H9 (cell line): ENCODE results near the gene VGLL3. TPM values are rescaled to one million over a fixed set of nuclear protein-coding genes. Genes with fewer than 3 reads are reported as not detected.

ENCODE experiments used
- DNase-seq: peaks from one replicate; pipeline ENCODE4 v3.0.0-alpha.2; 2017
- H2AFZ ChIP-seq: one replicate; pipeline ENCODE4 v1.6.1; 2013; ENCODE audit warnings: mild to moderate bottlenecking, low read length, control low read depth, moderate library complexity
- H2AK5ac ChIP-seq: 2 replicates; pipeline ENCODE4 v1.6.1; 2013; ENCODE audit warnings: low read length, control low read depth, mixed read lengths; ENCODE audit not compliant: insufficient read length
- H2BK120ac ChIP-seq: one replicate; pipeline ENCODE4 v1.6.1; 2013; ENCODE audit warnings: low read depth, mild to moderate bottlenecking, low read length, control low read depth, inconsistent platforms; ENCODE audit not compliant: poor library complexity, severe bottlenecking
- H2BK12ac ChIP-seq: 2 replicates; pipeline ENCODE4 v1.6.1; 2013; ENCODE audit warnings: low read length, control low read depth, mixed read lengths, low read depth; ENCODE audit not compliant: insufficient read length
- H2BK15ac ChIP-seq: 2 replicates; pipeline ENCODE4 v1.6.1; 2013; ENCODE audit warnings: low read depth, low read length, control low read depth
- H2BK20ac ChIP-seq: one replicate; pipeline ENCODE4 v1.6.1; 2013; ENCODE audit warnings: low read depth, mild to moderate bottlenecking, low read length, control low read depth, inconsistent platforms; ENCODE audit not compliant: poor library complexity, severe bottlenecking
- H2BK5ac ChIP-seq: 2 replicates; pipeline ENCODE4 v1.6.1; 2013; ENCODE audit warnings: low read length, control low read depth, mixed read lengths; ENCODE audit not compliant: insufficient read length
- H3K14ac ChIP-seq: 2 replicates; pipeline ENCODE4 v1.6.1; 2013; ENCODE audit warnings: low read length, control low read depth; ENCODE audit not compliant: insufficient read depth
- H3K18ac ChIP-seq: 2 replicates; pipeline ENCODE4 v1.6.1; 2013; ENCODE audit warnings: low read depth, mild to moderate bottlenecking, mixed read lengths, low read length, control low read depth; ENCODE audit not compliant: insufficient read length
- H3K23ac ChIP-seq: 2 replicates; pipeline ENCODE4 v1.6.1; 2013; ENCODE audit warnings: low read length, control low read depth, mixed read lengths, low read depth; ENCODE audit not compliant: insufficient read length
- H3K23me2 ChIP-seq: 2 replicates; pipeline ENCODE4 v1.6.1; 2013; ENCODE audit warnings: low read depth, mild to moderate bottlenecking, mixed read lengths, low read length, control low read depth; ENCODE audit not compliant: insufficient read length, poor library complexity, severe bottlenecking
- H3K27ac ChIP-seq: 2 replicates; pipeline ENCODE4 v1.5.1; 2013; ENCODE audit warnings: low read length, control low read depth, mixed read lengths, low read depth; ENCODE audit not compliant: insufficient read length
- H3K27me3 ChIP-seq: 2 replicates; pipeline ENCODE4 v1.6.1; 2013; ENCODE audit warnings: low read length, control low read depth, inconsistent platforms; ENCODE audit not compliant: insufficient read depth
- H3K4ac ChIP-seq: 2 replicates; pipeline ENCODE4 v1.6.1; 2013; ENCODE audit warnings: low read depth, mild to moderate bottlenecking, control low read depth, inconsistent platforms, low read length, moderate library complexity
- H3K4me1 ChIP-seq: 2 replicates; pipeline ENCODE4 v1.6.1; 2013; ENCODE audit warnings: low read length, control low read depth, inconsistent platforms; ENCODE audit not compliant: insufficient read depth
- H3K4me2 ChIP-seq: 2 replicates; pipeline ENCODE4 v1.6.1; 2013; ENCODE audit warnings: low read length, control low read depth, mixed read lengths; ENCODE audit not compliant: insufficient read length, insufficient read depth
- H3K56ac ChIP-seq: 2 replicates; pipeline ENCODE4 v1.6.1; 2013; ENCODE audit warnings: low read depth, mild to moderate bottlenecking, mixed read lengths, low read length, control low read depth; ENCODE audit not compliant: insufficient read length
- H3K79me1 ChIP-seq: 2 replicates; pipeline ENCODE4 v1.6.1; 2013; ENCODE audit warnings: low read depth, mild to moderate bottlenecking, moderate library complexity, low read length, control low read depth, inconsistent platforms; ENCODE audit not compliant: insufficient read depth, poor library complexity, severe bottlenecking
- H3K79me2 ChIP-seq: 2 replicates; pipeline ENCODE4 v1.6.1; 2013; ENCODE audit warnings: low read length, control low read depth, inconsistent platforms; ENCODE audit not compliant: insufficient read depth
- H3K9ac ChIP-seq: 2 replicates; pipeline ENCODE4 v1.6.1; 2013; ENCODE audit warnings: low read length, control low read depth, mixed read lengths; ENCODE audit not compliant: insufficient read length; ENCODE audit errors: extremely low read depth
- H3K9me3 ChIP-seq: one replicate; pipeline ENCODE4 v1.6.1; 2013; ENCODE audit warnings: low read depth, low read length, inconsistent platforms; ENCODE audit not compliant: control insufficient read depth
- H3T11ph ChIP-seq: one replicate; pipeline ENCODE4 v1.6.1; 2013; ENCODE audit warnings: mild to moderate bottlenecking, low read length, control low read depth, inconsistent platforms
- H4K20me1 ChIP-seq: one replicate; pipeline ENCODE4 v1.6.1; 2013; ENCODE audit not compliant: control insufficient read depth, insufficient read length, insufficient read depth
- H4K5ac ChIP-seq: 2 replicates; pipeline ENCODE4 v1.6.1; 2013; ENCODE audit warnings: low read depth, mild to moderate bottlenecking, mixed read lengths, low read length, control low read depth; ENCODE audit not compliant: insufficient read length
- H4K8ac ChIP-seq: replicated peaks from 2 replicates; pipeline ENCODE4 v1.6.1; 2013; ENCODE audit warnings: low read length, control low read depth, mixed read lengths, low read depth; ENCODE audit not compliant: insufficient read length
- H4K91ac ChIP-seq: 2 replicates; pipeline ENCODE4 v1.6.1; 2013; ENCODE audit warnings: low read depth, mild to moderate bottlenecking, moderate library complexity, mixed read lengths, low read length, control low read depth; ENCODE audit not compliant: insufficient read length
- H3K27ac Mint-ChIP-seq, 3 experiments: 2 replicates in 2 of 3; 3 replicates in 1 of 3; pipeline ENCODE4 v1.8.0; 2020 to 2021; ENCODE audit warnings: mixed read lengths in 3 of 3, mild to moderate bottlenecking in 1 of 3, moderate library complexity in 1 of 3
- H3K27me3 Mint-ChIP-seq: 2 replicates; pipeline ENCODE4 v1.8.0; 2021; ENCODE audit warnings: low read depth, mild to moderate bottlenecking, moderate library complexity, mixed read lengths
- H3K36me3 Mint-ChIP-seq, 3 experiments: 2 replicates in 2 of 3; 3 replicates in 1 of 3; pipeline ENCODE4 v1.8.0; 2020 to 2021; ENCODE audit warnings: low read depth in 3 of 3, mixed read lengths in 3 of 3; ENCODE audit not compliant: insufficient read depth in 1 of 3
- H3K4me1 Mint-ChIP-seq, 2 experiments: 2 replicates each; pipeline ENCODE4 v1.8.0; 2020; ENCODE audit warnings: mixed read lengths in 2 of 2
- H3K4me3 Mint-ChIP-seq, 2 experiments: 2 replicates in 1 of 2; 3 replicates in 1 of 2; pipeline ENCODE4 v1.8.0; 2020 to 2021; ENCODE audit warnings: mild to moderate bottlenecking in 2 of 2, mixed read lengths in 2 of 2, moderate library complexity in 1 of 2
- H3K9me3 Mint-ChIP-seq, 2 experiments: 2 replicates in 1 of 2; 3 replicates in 1 of 2; pipeline ENCODE4 v1.8.0; 2020; ENCODE audit warnings: mild to moderate bottlenecking in 2 of 2, mixed read lengths in 2 of 2, moderate library complexity in 1 of 2
- CTCF ChIP-seq: fragments of 200-600 bp; sonication (generic); conservative IDR thresholded peaks from 3 replicates; pipeline ENCODE4 v1.8.0; 2021; ENCODE audit warnings: antibody characterized with exemption, mild to moderate bottlenecking
- WGBS: extraction: QIAGEN DNeasy Blood & Tissue Kit; methylation state at CpG from one replicate; pipeline ENCODE4 v1.1.7; 2013; ENCODE audit warnings: missing lambda C conversion rate, low lambda C conversion rate, mixed read lengths; ENCODE audit not compliant: insufficient read length; ENCODE audit errors: extremely low coverage; 5-methylcytosine and 5-hydroxymethylcytosine counted together
- total RNA-seq: library from RNA; stranded (reverse); gene quantifications from 2 replicates; pipeline ENCODE4 v1.2.1, GENCODE V29; 2021

The VGLL3 gene
- total RNA-seq, 1 experiment from 2014 or later: 19.7 TPM

- H2AFZ ChIP-seq: no peak overlapping the region
- H2BK120ac ChIP-seq: no peak overlapping the region
- Mint-ChIP-seq H3K27me3 (no peaks in the 10 kb centered on the region), H3K4me3 (no peak overlapping the region), H3K4me1 (peaks cover 17 to 24% of the 10 kb centered on the region in 2 experiments), H3K27ac (no peak overlapping the region), H3K36me3 (no peaks in the 10 kb centered on the region), H3K9me3 (no peaks in the 10 kb centered on the region)
- no peak overlapping the region for H3K23ac ChIP-seq
- no peak overlapping the region for H3K27ac ChIP-seq
- no peaks in the 10 kb centered on the region for H3K9me3 ChIP-seq
- no peak overlapping the region for H3K4ac ChIP-seq
- H3K79me1 ChIP-seq: no peaks in the 10 kb centered on the region
- no CpG with 5 or more reads among the region's 5 CpGs for WGBS
- H3K27me3 ChIP-seq: no peaks in the 10 kb centered on the region
- no peak overlapping the region for H2BK15ac ChIP-seq
- H3K79me2 ChIP-seq: no peaks in the 10 kb centered on the region
- no peak overlapping the region for H3K56ac ChIP-seq
- H3K18ac ChIP-seq: no peak overlapping the region
- no peak overlapping the region for H4K5ac ChIP-seq
- no peak overlapping the region for H2AK5ac ChIP-seq
- no peak overlapping the region for H2BK5ac ChIP-seq
- H3T11ph ChIP-seq: no peak overlapping the region
- no peak overlapping the region for H4K8ac ChIP-seq
- no peak overlapping the region for H2BK12ac ChIP-seq
- H3K4me1 ChIP-seq: no peaks in the 10 kb centered on the region
- no peak overlapping the region for H3K9ac ChIP-seq
- no peak overlapping the region for H4K91ac ChIP-seq
- peaks cover 2% of the 10 kb centered on the region for H3K23me2 ChIP-seq
- H4K20me1 ChIP-seq: no peaks in the 10 kb centered on the region
- H3K14ac ChIP-seq: no peak overlapping the region
- TF ChIP-seq CTCF: no peak
- H2BK20ac ChIP-seq: no peak overlapping the region
- no peak for DNase-seq
- H3K4me2 ChIP-seq: no peak overlapping the region
These were observed 4.6 kb upstream of the VGLL3 start for GRCh38 chr3:86995537-86995936.
